Skin of body (tissue), 2 donors: ENCODE measurements around the gene WDR59. TPM values are rescaled to one million over a fixed set of nuclear protein-coding genes. Genes with fewer than 3 reads are reported as not detected.
"Not testable (repeated sequence)": the region's sequence is repeated elsewhere in the genome, so short reads cannot be mapped to it uniquely, and the experiment has no call there.

Source experiments
- DNase-seq: peaks from one replicate; lab custom pipeline; 2025; lab: John Stamatoyannopoulos, UW
- total RNA-seq: library from RNA; depleted of rRNA; stranded (reverse); fragments of >200 nt; gene quantifications from one replicate; pipeline ENCODE4 v1.2.3, GENCODE V29; 2014

WDR59 gene
- total RNA-seq, 1 donor from 2014 or later = 36.9 TPM

GRCh38 chr16:74982256-74982655 lies 2.7 kb downstream of the WDR59 start:
- DNase-seq = no peak

DNA sequence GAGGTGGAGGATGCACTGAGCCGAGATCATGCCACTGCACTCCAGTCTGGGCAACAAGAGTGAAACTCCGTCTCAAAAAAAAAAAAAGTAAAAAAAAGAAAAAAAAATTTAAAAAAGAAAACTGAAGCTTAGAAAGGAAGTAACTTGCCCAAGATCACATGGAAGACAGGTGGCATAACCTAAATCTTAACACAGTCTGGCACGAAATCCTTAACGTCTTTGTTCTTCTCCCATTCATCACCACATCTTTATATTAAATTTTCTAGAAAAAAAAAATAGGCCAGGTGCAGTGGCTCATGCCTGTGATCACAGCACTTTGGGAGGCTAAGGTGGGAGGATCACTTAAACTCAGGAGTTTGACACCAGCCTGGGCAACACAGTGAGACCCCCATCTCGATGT lies 9.3 kb downstream of the WDR59 start:
- DNase-seq = no peak

GRCh38 chr16:74973304-74973703 lies 11.6 kb downstream of the WDR59 start:
- DNase-seq = no peak

DNA sequence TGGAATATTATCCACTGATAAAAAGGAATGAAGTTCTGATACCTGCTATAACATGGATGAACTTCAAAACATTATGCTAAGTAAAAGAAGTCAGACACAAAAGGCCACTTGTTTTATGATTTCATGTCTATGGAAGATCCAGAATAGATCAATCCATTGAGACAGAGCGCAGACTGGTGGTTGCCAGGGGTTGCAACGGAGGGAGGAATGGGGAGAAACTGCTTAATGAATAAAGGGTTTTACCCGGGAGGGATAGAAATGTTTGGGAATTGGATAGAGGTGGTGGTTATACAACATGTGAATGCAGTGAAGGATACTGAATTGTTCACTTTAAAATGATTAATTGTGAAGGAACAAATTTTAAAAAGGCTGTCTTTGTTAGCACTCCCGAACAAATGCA lies 30.2 kb downstream of the WDR59 start:
- DNase-seq = no peak

DNA sequence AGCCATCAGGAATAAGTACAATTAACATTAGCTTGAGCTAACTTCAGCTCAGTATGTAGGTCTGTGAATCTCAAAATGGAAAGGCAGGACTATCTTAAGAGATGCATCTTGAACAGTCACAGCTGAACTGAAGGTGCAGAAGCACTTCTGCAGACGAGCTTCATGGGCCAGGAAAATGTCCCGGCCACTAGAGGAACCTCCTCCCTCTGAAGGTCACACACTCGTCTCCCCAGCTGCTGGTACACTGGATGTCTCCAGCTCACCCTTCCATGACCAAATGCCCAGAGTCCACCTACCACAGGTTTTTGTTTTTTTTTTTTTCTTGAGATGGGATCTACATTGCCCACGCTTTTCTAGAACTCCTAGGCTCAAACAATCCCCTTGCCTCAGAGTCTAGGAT lies 33.2 kb downstream of the WDR59 start:
- no peak for DNase-seq

DNA sequence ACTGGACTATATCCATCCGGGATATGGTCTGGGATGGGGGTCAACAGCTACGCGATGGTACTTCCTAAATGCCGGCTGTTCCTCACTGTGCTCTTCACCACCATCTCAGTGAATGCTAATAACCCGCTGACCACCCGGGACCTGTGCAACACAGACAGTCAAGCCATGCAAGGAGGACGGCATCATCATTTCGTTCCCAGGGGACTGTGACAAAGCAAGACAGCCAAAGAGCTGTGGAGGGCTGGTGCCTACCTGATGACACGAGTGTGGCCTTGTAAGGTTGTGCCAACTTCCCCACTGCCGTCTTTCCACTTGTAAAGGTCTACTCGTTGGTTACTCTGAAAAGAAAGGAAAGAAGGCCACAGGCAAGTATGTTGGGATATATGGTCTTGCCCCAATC lies 33.7 kb downstream of the WDR59 start:
- DNase-seq = no peak

GRCh38 chr16:74950511-74950910 lies 34.4 kb downstream of the WDR59 start:
- no peak for DNase-seq

- DNase-seq = no peak
Observed at GRCh38 chr16:74949309-74949708, 35.6 kb downstream of the WDR59 start.

- DNase-seq = no peak
Observed at GRCh38 chr16:74944466-74944865, 40.5 kb downstream of the WDR59 start.

GRCh38 chr16:74942977-74943918 lies 41.7 kb downstream of the WDR59 start:
- DNase-seq = no peak

- no peak for DNase-seq
Observed at GRCh38 chr16:74942566-74942965, 42.4 kb downstream of the WDR59 start.

GRCh38 chr16:74939688-74940087 lies 45.2 kb downstream of the WDR59 start:
- DNase-seq = no peak

- no peak for DNase-seq
Observed at GRCh38 chr16:74936902-74937560, 47.9 kb downstream of the WDR59 start.

GRCh38 chr16:74931445-74931844 lies 53.5 kb downstream of the WDR59 start:
- no peak for DNase-seq

- DNase-seq = no peak
Observed at GRCh38 chr16:74929636-74930035, 55.3 kb downstream of the WDR59 start.

- DNase-seq = no peak
Observed at GRCh38 chr16:74926805-74927204, 58.1 kb downstream of the WDR59 start.

- DNase-seq = no peak
Observed at GRCh38 chr16:74923766-74924460, 61.0 kb downstream of the WDR59 start.

DNA sequence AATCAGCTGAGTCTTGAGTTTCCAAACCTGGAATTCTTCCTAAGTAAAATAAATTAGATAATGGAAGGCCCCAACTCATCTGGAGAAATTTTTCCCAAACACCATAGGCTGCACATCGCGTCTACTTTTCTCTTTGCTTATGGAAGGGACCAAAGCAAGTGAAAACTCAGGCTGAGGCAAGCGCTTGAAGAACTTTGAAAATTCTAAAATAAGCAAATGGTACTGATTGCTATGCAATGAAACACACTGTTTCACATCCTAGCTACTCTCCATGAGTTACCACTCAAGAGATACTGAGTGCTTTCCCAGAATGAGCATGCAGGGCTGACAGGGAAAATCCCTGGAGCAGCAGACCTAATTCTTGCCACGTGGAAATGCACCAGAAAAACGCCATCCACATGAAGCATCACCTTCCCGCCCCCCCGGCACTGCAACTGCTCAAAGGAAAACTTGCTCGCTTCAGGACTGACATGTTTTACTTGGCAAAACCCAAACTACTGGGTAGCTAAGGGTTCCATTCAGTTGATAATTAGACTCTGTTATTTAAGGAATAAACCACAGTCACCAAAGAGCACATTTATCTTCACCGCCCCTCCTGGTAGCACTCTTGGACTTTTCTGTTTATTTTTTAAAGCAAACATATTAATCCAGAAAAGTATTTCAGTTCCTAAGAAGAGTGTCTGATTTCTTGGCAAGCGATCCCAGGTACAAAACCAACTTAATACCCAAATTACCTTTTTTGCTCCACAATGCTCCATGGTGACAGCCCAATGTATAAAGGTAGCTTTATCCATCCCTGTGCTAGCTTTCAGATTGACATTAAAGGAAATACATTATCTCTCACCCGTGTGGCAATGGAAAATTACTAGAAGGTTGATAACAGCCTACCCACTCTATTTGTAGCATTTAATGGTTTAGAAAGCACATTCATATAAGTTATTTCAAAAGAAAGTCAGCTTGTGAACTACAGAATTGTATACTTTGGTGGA lies 62.5 kb downstream of the WDR59 start:
- DNase-seq = no peak

GRCh38 chr16:74921051-74921450 lies 63.9 kb downstream of the WDR59 start:
- DNase-seq = no peak

DNA sequence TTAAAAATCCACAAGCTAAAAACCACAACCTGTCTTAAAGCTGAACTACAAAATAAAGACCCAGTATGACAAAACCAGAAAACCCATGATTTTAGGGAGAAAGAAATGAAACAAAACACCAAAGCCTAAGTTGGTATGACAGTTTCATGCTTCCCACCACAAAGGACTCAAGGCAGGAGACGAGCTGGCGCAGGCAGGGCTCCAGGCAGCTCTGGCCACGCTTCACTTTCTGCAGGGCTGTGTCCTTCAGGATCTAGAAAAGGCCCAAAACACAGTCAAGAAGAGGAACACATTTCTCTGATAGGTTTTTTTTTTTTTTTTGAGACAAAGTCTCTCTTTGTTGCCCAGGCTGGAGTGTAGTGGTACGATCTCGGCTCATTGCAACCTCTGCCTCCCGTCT lies 75.3 kb downstream of the WDR59 start:
- no peak for DNase-seq

GRCh38 chr16:74908759-74909158 lies 76.2 kb downstream of the WDR59 start:
- not testable (repeated sequence) for DNase-seq
